Mesothelial cell of epicardium (in vitro differentiated cells): Measurements from ENCODE around the gene PPME1. TPM values are rescaled to one million over a fixed set of nuclear protein-coding genes. Genes with fewer than 3 reads are reported as not detected.

Experiments
- DNase-seq, 2 experiments: peaks; one replicate each; pipeline ENCODE4 v3.0.0; 2021; ENCODE audit warnings: low spot score in 2 of 2; ENCODE audit not compliant: unreplicated experiment in 2 of 2
- H3K27ac Mint-ChIP-seq: 2 replicates; pipeline ENCODE4 v1.8.0; 2021; ENCODE audit warnings: mixed read lengths
- H3K27me3 Mint-ChIP-seq: 2 replicates; pipeline ENCODE4 v1.8.0; 2021; ENCODE audit warnings: low read depth, mixed read lengths
- H3K36me3 Mint-ChIP-seq: 2 replicates; pipeline ENCODE4 v1.8.0; 2021; ENCODE audit warnings: mixed read lengths
- H3K4me1 Mint-ChIP-seq: 2 replicates; pipeline ENCODE4 v1.8.0; 2021; ENCODE audit warnings: mixed read lengths
- H3K4me3 Mint-ChIP-seq: 2 replicates; pipeline ENCODE4 v1.8.0; 2021; ENCODE audit warnings: mild to moderate bottlenecking, moderate library complexity, mixed read lengths
- H3K9me3 Mint-ChIP-seq: 2 replicates; pipeline ENCODE4 v1.8.0; 2021; ENCODE audit warnings: mixed read lengths
- CTCF ChIP-seq: fragments of 200-600 bp; sonication (generic); IDR thresholded peaks from one replicate; pipeline ENCODE4 v1.5.0; 2021; ENCODE audit warnings: antibody characterized with exemption; ENCODE audit not compliant: unreplicated experiment
- total RNA-seq: library from RNA; stranded (reverse); gene quantifications from 3 replicates; pipeline ENCODE4 v1.2.1, GENCODE V29; 2021

Gene PPME1
- total RNA-seq, 1 donor from 2014 or later = 50.6 TPM

GRCh38 chr11:74248469-74248868 is 77.4 kb downstream of the PPME1 start:
- Mint-ChIP-seq H3K9me3 (no peaks in the 10 kb centered on the region), H3K27me3 (no peaks in the 10 kb centered on the region), H3K36me3 (peaks cover 42% of the 10 kb centered on the region), H3K4me1 (no peaks in the 10 kb centered on the region), H3K27ac (no peak overlapping the region), H3K4me3 (no peak overlapping the region)
- TF ChIP-seq CTCF = no peak
- no peak for DNase-seq

GRCh38 chr11:74249496-74249895 is 78.4 kb downstream of the PPME1 start:
- Mint-ChIP-seq H3K4me1 (no peaks in the 10 kb centered on the region), H3K27me3 (no peaks in the 10 kb centered on the region), H3K9me3 (no peaks in the 10 kb centered on the region), H3K27ac (no peak overlapping the region), H3K4me3 (no peak overlapping the region), H3K36me3 (peaks cover 48% of the 10 kb centered on the region)
- DNase-seq = no peak
- no peak for TF ChIP-seq CTCF

- no peak for TF ChIP-seq CTCF
- Mint-ChIP-seq H3K36me3 (peaks cover 28% of the 10 kb centered on the region), H3K9me3 (no peaks in the 10 kb centered on the region), H3K4me1 (peaks cover 14% of the 10 kb centered on the region), H3K27me3 (no peaks in the 10 kb centered on the region), H3K4me3 (no peak overlapping the region), H3K27ac (no peak overlapping the region)
- no peak for DNase-seq
Observed at GRCh38 chr11:74253361-74253760, 82.3 kb downstream of the PPME1 start.

GRCh38 chr11:74255741-74256375 is 84.8 kb downstream of the PPME1 start:
- Mint-ChIP-seq H3K27ac (no peak overlapping the region), H3K36me3 (peaks cover 16% of the 10 kb centered on the region), H3K4me3 (no peak overlapping the region), H3K9me3 (peaks cover 1% of the 10 kb centered on the region), H3K27me3 (no peaks in the 10 kb centered on the region), H3K4me1 (peaks cover 20% of the 10 kb centered on the region)
- TF ChIP-seq CTCF = peak; percentile 85
- peak in 1 of 2 experiments; percentile 57 for DNase-seq

GRCh38 chr11:74256378-74257133 is 85.5 kb downstream of the PPME1 start:
- Mint-ChIP-seq H3K4me3 (no peak overlapping the region), H3K36me3 (peaks cover 16% of the 10 kb centered on the region), H3K9me3 (peaks cover 4% of the 10 kb centered on the region), H3K27me3 (no peaks in the 10 kb centered on the region), H3K4me1 (peaks cover 20% of the 10 kb centered on the region), H3K27ac (no peak overlapping the region)
- no peak for TF ChIP-seq CTCF
- no peak for DNase-seq
